Uterus (tissue), 4 donors: ENCODE data around the gene ARPC5L. TPM values are rescaled to one million over a fixed set of nuclear protein-coding genes. Genes with fewer than 3 reads are reported as not detected.

Experiments used
- DNase-seq, 2 donors: peaks; one replicate each; pipeline ENCODE4 v3.0.0-alpha.2; 2019 to 2020
- H3K27ac ChIP-seq, 2 donors: fragments of 200-600 bp; sonication (generic); 1 replicate in 1 of 2; 2 replicates in 1 of 2; pipeline ENCODE4 v1.5.1; 2016 to 2018
- H3K27me3 ChIP-seq, 2 donors: fragments of 200-600 bp; sonication (generic); one replicate each; pipeline ENCODE4 v1.5.1; 2018 to 2019; ENCODE audit warnings: control low read depth in 1 of 2
- H3K36me3 ChIP-seq, 2 donors: fragments of 200-600 bp; sonication (generic); one replicate each; pipeline ENCODE4 v1.5.1; 2019; ENCODE audit warnings: control low read depth in 1 of 2
- H3K4me1 ChIP-seq, 2 donors: fragments of 200-600 bp; sonication (generic); one replicate each; pipeline ENCODE4 v1.5.1; 2018 to 2019; ENCODE audit warnings: control low read depth in 1 of 2
- H3K4me3 ChIP-seq, 2 donors: fragments of 200-600 bp; sonication (generic); 1 replicate in 1 of 2; 2 replicates in 1 of 2; pipeline ENCODE4 v1.5.1; 2018 to 2019; ENCODE audit warnings: mild to moderate bottlenecking in 1 of 2
- H3K9me3 ChIP-seq, 2 donors: fragments of 200-600 bp; sonication (generic); one replicate each; pipeline ENCODE4 v1.5.1; 2019; ENCODE audit warnings: control low read depth in 1 of 2
- POLR2A ChIP-seq, 2 donors: fragments of 450-650 bp; IDR thresholded peaks; one replicate each; pipeline ENCODE4 v1.6.1; 2016; ENCODE audit warnings: antibody characterized with exemption in 2 of 2, mild to moderate bottlenecking in 1 of 2, moderate library complexity in 1 of 2
- intact Hi-C: fragments of 100-400 bp; cut with DNase I; formaldehyde crosslinking; loops from one replicate; pipeline ENCODE4 v1.15.1; 2023; ENCODE audit warnings: low total_unique reads
- total RNA-seq, 4 donors: library from RNA; depleted of rRNA in 3 of 4; stranded (reverse); fragments of >200 nt in 3 of 4; gene quantifications; one replicate each; pipeline versions ENCODE4 v1.1.0 to v1.2.4, GENCODE V29; 2014 to 2023
- TF ChIP-seq, protein P1 (sequence below), 4 experiments: fragments of 200-600 bp in 2 of 4; fragments of 450-650 bp in 2 of 4; sonication (generic) in 2 of 4; IDR thresholded peaks; one replicate each; pipeline ENCODE4 v1.5.1; 2016 to 2019; ENCODE audit warnings: antibody characterized with exemption in 4 of 4, mild to moderate bottlenecking in 2 of 4, moderate library complexity in 1 of 4
- donor health status: DM: yes; HTN: yes; CAD: no.

The ARPC5L gene
- total RNA-seq, 4 donors from 2014 or later, result 1.0 to 18.3 (median 5.6) TPM

DNA sequence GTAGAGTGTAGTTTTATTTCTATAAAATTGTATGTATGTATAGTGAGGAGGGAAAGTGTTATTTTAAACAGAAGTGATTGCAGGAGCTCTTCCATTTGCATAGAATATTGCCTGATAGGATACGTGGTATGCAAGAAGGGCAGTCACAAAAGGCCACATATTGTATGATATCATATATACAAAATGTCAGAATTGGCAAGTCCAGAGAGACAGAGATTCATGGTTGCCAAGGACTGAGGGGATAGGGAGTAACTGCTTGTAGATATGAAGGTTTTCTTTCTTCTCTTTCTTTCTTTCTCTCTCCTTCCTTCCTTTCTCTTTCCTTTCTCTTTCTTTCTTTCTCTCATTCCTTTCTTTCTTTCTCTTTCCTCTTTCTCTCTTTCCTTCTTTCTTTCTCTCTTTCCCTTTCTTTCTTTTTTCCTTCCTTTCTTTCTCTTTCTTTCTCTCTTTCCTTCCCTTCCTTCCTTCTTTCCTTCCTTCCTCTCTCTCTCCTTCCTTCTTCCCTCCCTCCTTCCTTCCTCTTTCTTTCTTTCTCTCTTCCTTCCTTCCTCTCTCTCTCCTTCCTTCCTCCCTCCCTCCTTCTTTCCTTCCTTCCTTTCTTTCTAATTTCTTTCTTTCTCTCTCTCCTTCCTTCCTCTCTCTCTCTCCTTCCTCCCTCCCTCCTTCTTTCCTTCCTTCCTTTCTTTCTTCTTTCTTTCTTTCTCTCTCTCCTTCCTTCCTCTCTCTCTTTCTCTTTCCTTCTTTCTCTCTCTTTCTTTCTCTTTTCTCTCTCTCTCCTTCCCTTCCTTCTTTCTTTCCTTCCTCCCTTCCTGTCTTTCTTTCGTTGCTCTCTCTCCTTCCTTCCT, 33.2 kb upstream of the ARPC5L start:
- no peak for DNase-seq

GRCh38 chr9:124829334-124829669, 32.6 kb upstream of the ARPC5L start:
- Histone ChIP-seq H3K36me3 (no peaks in the 10 kb centered on the region), H3K27me3 (no peaks in the 10 kb centered on the region), H3K4me1 (no peaks in the 10 kb centered on the region), H3K4me3 (no peak overlapping the region), H3K27ac (no peak overlapping the region), H3K9me3 (no peaks in the 10 kb centered on the region)
- no peak for DNase-seq
- intact Hi-C loops, result no loop called here
- TF ChIP-seq POLR2A (IDR thresholded peaks at IDR 0.05), result no peak
- TF ChIP-seq, protein P1, sequence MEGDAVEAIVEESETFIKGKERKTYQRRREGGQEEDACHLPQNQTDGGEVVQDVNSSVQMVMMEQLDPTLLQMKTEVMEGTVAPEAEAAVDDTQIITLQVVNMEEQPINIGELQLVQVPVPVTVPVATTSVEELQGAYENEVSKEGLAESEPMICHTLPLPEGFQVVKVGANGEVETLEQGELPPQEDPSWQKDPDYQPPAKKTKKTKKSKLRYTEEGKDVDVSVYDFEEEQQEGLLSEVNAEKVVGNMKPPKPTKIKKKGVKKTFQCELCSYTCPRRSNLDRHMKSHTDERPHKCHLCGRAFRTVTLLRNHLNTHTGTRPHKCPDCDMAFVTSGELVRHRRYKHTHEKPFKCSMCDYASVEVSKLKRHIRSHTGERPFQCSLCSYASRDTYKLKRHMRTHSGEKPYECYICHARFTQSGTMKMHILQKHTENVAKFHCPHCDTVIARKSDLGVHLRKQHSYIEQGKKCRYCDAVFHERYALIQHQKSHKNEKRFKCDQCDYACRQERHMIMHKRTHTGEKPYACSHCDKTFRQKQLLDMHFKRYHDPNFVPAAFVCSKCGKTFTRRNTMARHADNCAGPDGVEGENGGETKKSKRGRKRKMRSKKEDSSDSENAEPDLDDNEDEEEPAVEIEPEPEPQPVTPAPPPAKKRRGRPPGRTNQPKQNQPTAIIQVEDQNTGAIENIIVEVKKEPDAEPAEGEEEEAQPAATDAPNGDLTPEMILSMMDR (IDR thresholded peaks at IDR 0.05), result no peak

More for the DNA sequence above, 33.2 kb upstream of the ARPC5L start:
- TF ChIP-seq, protein P1 (IDR thresholded peaks at IDR 0.05), result no peak
- TF ChIP-seq POLR2A (IDR thresholded peaks at IDR 0.05), result no peak
- H3K27me3 ChIP-seq, result no peaks in the 10 kb centered on the region
- H3K27ac ChIP-seq, result no peak overlapping the region
- no peaks in the 10 kb centered on the region for H3K36me3 ChIP-seq
- intact Hi-C loops, result no loop called here
- H3K9me3 ChIP-seq, result no peaks in the 10 kb centered on the region
- H3K4me1 ChIP-seq, result no peaks in the 10 kb centered on the region
- H3K4me3 ChIP-seq, result no peak overlapping the region

DNA sequence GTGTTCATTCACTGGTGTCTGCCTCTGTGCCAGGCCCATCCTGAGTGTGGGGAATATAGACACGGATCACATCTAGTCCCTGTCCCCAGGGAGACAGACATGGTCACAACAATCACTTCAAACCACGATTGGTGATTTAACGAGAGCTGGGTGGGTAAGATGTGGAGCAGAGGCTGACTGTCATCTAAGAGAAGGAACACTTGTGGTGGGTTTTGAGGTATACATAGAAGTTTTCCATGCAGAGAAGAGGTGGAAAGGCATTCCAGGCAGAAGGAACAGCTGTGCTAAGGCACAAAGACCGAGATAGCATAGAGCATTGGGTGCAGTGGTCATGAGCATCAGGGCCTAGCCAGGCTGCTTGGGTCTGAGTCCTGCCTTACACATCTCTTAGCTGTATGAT, 31.3 kb upstream of the ARPC5L start:
- Histone ChIP-seq H3K36me3 (no peaks in the 10 kb centered on the region), H3K27ac (no peak overlapping the region), H3K9me3 (no peaks in the 10 kb centered on the region), H3K27me3 (no peaks in the 10 kb centered on the region), H3K4me1 (peaks cover 0 to 4% of the 10 kb centered on the region in 2 donors), H3K4me3 (no peak overlapping the region)
- no peak for DNase-seq
- intact Hi-C loops, result no loop called here
- no peak for TF ChIP-seq POLR2A (IDR thresholded peaks at IDR 0.05)
- TF ChIP-seq, protein P1 (IDR thresholded peaks at IDR 0.05), result no peak

DNA sequence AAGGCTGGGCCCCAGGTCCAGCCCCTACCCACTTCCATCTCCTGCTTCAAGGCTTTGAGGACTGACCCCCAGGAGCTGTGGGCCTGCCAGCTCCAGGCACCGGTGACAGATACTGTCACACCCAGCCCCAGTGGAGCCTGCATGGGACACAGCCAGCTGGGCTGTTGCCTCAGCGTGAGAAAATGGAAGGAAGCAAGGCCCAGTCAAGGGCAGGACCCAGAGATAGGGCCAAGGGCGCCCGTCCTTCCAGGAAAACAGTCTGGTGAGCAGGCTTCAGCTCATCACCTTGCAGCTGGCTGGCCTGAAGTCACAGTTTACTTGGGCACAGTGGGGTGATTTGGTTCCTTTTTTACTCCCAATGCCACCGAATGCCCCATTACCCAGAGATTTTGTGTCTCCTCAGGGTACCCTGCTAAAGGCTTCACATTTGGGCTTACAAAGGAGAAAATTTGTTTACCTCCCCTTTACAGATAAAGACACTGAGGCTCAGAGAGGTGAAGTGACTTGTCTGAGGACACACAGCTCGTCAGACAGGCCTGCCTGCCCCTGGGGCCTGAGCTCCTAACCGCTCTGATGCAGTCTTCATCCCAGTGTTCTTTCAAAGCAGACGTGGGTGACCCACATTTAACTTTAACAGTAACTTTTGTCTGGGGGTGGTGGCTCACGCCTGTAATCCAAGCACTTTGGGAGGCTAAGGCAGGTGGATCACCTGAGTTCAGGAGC, 30.1 kb upstream of the ARPC5L start:
- intact Hi-C loops, result no loop called here
- Histone ChIP-seq H3K36me3 (no peaks in the 10 kb centered on the region), H3K27me3 (no peaks in the 10 kb centered on the region), H3K27ac (peak overlapping the region; percentile 80 to 88), H3K4me1 (peaks cover 0 to 4% of the 10 kb centered on the region in 2 donors), H3K4me3 (no peak overlapping the region), H3K9me3 (no peaks in the 10 kb centered on the region)
- no peak for DNase-seq
- TF ChIP-seq, protein P1 (IDR thresholded peaks at IDR 0.05), result no peak
- no peak for TF ChIP-seq POLR2A (IDR thresholded peaks at IDR 0.05)

- Histone ChIP-seq H3K9me3 (no peaks in the 10 kb centered on the region), H3K4me1 (peaks cover 0 to 4% of the 10 kb centered on the region in 2 donors), H3K27me3 (no peaks in the 10 kb centered on the region), H3K4me3 (no peak overlapping the region), H3K36me3 (no peaks in the 10 kb centered on the region), H3K27ac (peak overlapping the region in 1 of 2 donors; percentile 4)
- intact Hi-C loops, result no loop called here
- no peak for DNase-seq
- TF ChIP-seq POLR2A (IDR thresholded peaks at IDR 0.05), result no peak
Measured at GRCh38 chr9:124834591-124834990, 27.3 kb upstream of the ARPC5L start.
